Activated naive CD4-positive, alpha-beta T cell treated with anti-CD3 and anti-CD28 coated beads, Interleukin-2, amount 10 ng/mL, durations not matched to agents 7 days and 5 days (primary cell): ENCODE measurements around the gene FOXN3.

Source experiments
- CTCF ChIA-PET: fragments of 350-600 bp; sonication (Branson Sonifier 250); formaldehyde crosslinking; loops from one replicate; lab custom pipeline; 2021; ENCODE audit warnings: antibody characterized with exemption; lab: Charles Lee
- DNase-seq: peaks from one replicate; pipeline ENCODE4 v3.0.0-alpha.2; 2020
- H3K27ac Mint-ChIP-seq: one replicate; pipeline ENCODE4 v1.8.0; 2021; ENCODE audit warnings: mild to moderate bottlenecking, moderate library complexity, mixed read lengths
- H3K27me3 Mint-ChIP-seq: one replicate; pipeline ENCODE4 v1.8.0; 2021; ENCODE audit warnings: mild to moderate bottlenecking, mixed read lengths
- H3K36me3 Mint-ChIP-seq: one replicate; pipeline ENCODE4 v1.8.0; 2021; ENCODE audit warnings: mixed read lengths
- H3K4me1 Mint-ChIP-seq: one replicate; pipeline ENCODE4 v1.8.0; 2021; ENCODE audit warnings: mixed read lengths
- H3K4me3 Mint-ChIP-seq: one replicate; pipeline ENCODE4 v1.8.0; 2021; ENCODE audit warnings: mild to moderate bottlenecking, moderate library complexity, mixed read lengths
- H3K9me3 Mint-ChIP-seq: one replicate; pipeline ENCODE4 v1.8.0; 2021; ENCODE audit warnings: mixed read lengths

The FOXN3 gene

DNA sequence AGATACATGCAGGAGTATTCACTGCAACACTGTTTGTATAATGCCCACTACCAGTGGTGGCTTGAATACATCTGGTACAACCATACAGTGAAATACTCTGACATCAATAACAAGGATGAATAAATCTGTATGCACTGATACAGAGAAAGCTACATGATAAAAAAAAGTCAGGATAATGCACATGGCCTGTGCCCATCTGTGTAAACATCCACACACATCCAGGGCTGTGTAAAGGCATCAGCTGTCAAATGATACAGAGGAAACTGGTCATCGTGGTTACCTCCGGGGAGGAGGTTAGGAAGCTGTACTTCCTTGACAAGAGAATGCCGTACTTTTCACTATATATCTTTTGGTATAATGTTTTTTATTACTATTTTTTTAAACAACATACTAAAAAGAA lies 176.6 kb downstream of the FOXN3 start:
- Mint-ChIP-seq H3K4me3 (no peak overlapping the region), H3K27ac (no peak overlapping the region), H3K4me1 (peaks cover 20% of the 10 kb centered on the region), H3K27me3 (no peaks in the 10 kb centered on the region), H3K9me3 (peaks cover 4% of the 10 kb centered on the region), H3K36me3 (peaks cover 11% of the 10 kb centered on the region)
- DNase-seq: no peak
- CTCF ChIA-PET: no interaction called here

GRCh38 chr14:89239023-89239422 lies 178.0 kb downstream of the FOXN3 start:
- no peak overlapping the region for H3K27ac Mint-ChIP-seq

DNA sequence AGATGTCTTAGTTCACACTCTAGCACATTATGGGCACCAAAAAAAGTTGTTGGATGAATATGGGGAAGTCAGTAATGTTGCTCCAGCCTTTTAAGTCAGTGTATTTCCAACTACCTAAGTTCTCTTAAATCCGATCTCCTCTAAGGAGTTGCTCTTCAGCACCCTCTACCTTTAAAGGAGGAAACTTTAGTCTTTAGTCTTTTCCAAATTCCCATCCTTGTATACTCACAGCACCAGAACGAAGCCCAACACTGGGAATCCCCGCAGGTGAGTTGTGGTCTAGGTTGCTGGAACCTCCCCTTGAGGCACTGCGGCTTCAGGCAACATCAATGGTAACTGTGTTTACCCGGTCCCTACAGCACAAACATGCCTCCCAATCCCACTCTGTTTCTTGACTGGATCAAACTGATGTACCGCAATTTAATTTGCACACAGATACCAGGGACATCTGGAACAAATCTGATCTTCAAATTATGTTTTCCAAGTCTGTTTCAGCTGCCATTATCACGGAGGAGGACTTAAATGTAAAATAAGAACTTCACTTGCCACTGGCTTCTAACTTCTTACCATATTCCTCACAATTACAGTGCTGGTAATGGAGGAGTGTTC lies 179.0 kb downstream of the FOXN3 start:
- Mint-ChIP-seq H3K4me3 (no peak overlapping the region), H3K9me3 (peaks cover 6% of the 10 kb centered on the region), H3K4me1 (peaks cover 20% of the 10 kb centered on the region), H3K27me3 (no peaks in the 10 kb centered on the region), H3K27ac (no peak overlapping the region), H3K36me3 (peaks cover 20% of the 10 kb centered on the region)
- CTCF ChIA-PET: no interaction called here
- DNase-seq: no peak

More at GRCh38 chr14:89239023-89239422, 178.0 kb downstream of the FOXN3 start:
- Mint-ChIP-seq H3K9me3 (peaks cover 4% of the 10 kb centered on the region), H3K36me3 (peaks cover 15% of the 10 kb centered on the region), H3K4me3 (no peak overlapping the region), H3K4me1 (peaks cover 20% of the 10 kb centered on the region), H3K27me3 (no peaks in the 10 kb centered on the region)
- CTCF ChIA-PET: no interaction called here
- DNase-seq: no peak

DNA sequence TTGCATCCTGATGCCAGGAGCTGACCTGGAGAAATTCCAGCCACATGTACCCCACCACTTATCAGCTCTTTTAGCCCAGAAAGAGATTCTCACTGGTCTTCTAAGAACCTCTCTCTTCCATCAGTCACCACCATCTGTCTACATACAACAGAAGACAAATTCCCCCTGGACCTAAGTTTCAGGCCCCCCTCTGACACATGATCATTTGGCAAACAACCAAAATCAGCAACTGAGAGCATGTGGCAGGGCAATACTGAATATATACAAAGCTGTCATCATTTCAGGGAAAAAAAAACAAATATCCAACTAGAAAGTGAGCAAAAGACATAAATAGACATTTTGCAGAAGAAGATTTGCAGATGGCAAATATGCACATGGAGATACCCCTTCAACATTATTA lies 180.2 kb downstream of the FOXN3 start:
- Mint-ChIP-seq H3K27me3 (no peaks in the 10 kb centered on the region), H3K4me3 (no peak overlapping the region), H3K36me3 (peaks cover 20% of the 10 kb centered on the region), H3K27ac (no peak overlapping the region), H3K9me3 (peaks cover 6% of the 10 kb centered on the region), H3K4me1 (peaks cover 20% of the 10 kb centered on the region)
- CTCF ChIA-PET: no interaction called here
- DNase-seq: no peak

DNA sequence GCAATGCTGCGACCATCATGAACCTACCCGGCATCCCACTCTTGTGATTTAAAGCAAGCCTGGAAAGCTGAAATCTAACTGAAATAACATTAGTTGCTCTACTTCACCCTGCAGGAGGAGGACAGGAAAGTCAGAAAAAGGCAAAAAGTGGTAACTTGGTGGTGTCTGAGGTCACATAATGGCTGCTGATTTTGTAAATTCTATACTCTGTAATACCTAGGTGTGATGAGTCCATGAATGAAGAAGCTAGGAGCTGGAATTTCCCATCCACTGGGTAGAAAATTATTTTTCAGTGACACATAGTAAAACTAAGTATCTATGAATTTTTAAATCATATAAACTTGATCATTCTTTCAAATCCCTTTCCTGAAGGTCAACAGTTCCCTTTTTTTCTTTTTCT lies 183.8 kb downstream of the FOXN3 start:
- CTCF ChIA-PET: no interaction called here
- Mint-ChIP-seq H3K27me3 (no peaks in the 10 kb centered on the region), H3K27ac (no peak overlapping the region), H3K9me3 (peaks cover 6% of the 10 kb centered on the region), H3K4me1 (no peaks in the 10 kb centered on the region), H3K36me3 (peaks cover 25% of the 10 kb centered on the region), H3K4me3 (no peak overlapping the region)
- no peak for DNase-seq

- Mint-ChIP-seq H3K27ac (no peak overlapping the region), H3K36me3 (peaks cover 20% of the 10 kb centered on the region), H3K4me3 (no peak overlapping the region), H3K9me3 (peaks cover 6% of the 10 kb centered on the region), H3K4me1 (no peaks in the 10 kb centered on the region), H3K27me3 (no peaks in the 10 kb centered on the region)
- CTCF ChIA-PET: interaction anchor here (0.7 kb wide), 1 partner anchor 12 kb away, joined by 3 read pairs; no protein-coding TSS in a partner anchor
- DNase-seq: no peak
Observed at GRCh38 chr14:89232265-89233070, 184.6 kb downstream of the FOXN3 start.

GRCh38 chr14:89231426-89232113 lies 185.5 kb downstream of the FOXN3 start:
- H3K9me3 Mint-ChIP-seq: peaks cover 6% of the 10 kb centered on the region

DNA sequence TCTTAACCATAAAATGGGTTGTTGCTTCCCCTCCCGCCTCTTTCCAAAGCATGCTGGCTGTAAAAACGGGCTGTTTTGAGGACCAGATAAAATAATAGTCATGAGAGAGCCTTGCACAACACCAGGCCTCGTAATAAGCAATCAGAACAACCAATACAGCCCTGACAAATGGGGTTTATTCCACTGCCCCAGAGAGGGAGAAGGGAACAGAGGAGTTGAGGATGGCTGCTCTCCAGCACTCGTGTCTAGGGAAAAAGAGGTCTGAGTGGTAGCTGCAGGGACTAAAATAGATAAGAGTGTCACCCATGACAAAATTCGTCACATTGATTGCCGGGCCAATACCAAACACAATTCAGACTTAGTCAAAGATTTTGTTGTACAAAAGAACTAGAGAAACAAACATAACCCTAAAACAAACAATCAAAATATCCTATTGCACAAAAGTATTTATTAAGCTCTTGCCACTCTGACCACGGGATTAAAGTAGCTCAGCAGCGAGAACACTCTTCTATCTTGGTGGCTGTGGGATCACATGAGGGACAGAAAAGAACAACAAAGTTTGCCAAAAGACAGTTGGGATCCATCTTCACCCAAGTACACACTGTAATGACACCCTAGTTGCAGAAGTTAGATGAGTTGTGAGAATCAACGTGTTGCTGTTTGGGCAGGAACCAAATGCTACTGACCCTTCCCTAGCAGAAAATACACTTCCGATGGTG lies 188.0 kb downstream of the FOXN3 start:
- Mint-ChIP-seq H3K9me3 (peaks cover 1% of the 10 kb centered on the region), H3K27me3 (no peaks in the 10 kb centered on the region), H3K4me1 (peaks cover 5% of the 10 kb centered on the region), H3K4me3 (no peak overlapping the region), H3K27ac (no peak overlapping the region), H3K36me3 (peaks cover 18% of the 10 kb centered on the region)
- CTCF ChIA-PET: no interaction called here
- DNase-seq: no peak

More at GRCh38 chr14:89231426-89232113, 185.5 kb downstream of the FOXN3 start:
- no peaks in the 10 kb centered on the region for H3K27me3 Mint-ChIP-seq
- DNase-seq: no peak
- CTCF ChIA-PET: interaction anchor here (0.7 kb wide), 1 partner anchor 11 kb away, joined by 3 read pairs; no protein-coding TSS in a partner anchor
- peaks cover 20% of the 10 kb centered on the region for H3K36me3 Mint-ChIP-seq
- no peak overlapping the region for H3K27ac Mint-ChIP-seq
- H3K4me3 Mint-ChIP-seq: no peak overlapping the region
- H3K4me1 Mint-ChIP-seq: no peaks in the 10 kb centered on the region

- Mint-ChIP-seq H3K36me3 (peaks cover 12% of the 10 kb centered on the region), H3K27ac (no peak overlapping the region), H3K9me3 (no peaks in the 10 kb centered on the region), H3K4me3 (no peak overlapping the region), H3K27me3 (no peaks in the 10 kb centered on the region), H3K4me1 (peaks cover 5% of the 10 kb centered on the region)
- CTCF ChIA-PET: no interaction called here
- no peak for DNase-seq
Observed at GRCh38 chr14:89227496-89227836, 189.6 kb downstream of the FOXN3 start.

- Mint-ChIP-seq H3K9me3 (no peaks in the 10 kb centered on the region), H3K4me3 (no peak overlapping the region), H3K4me1 (peaks cover 8% of the 10 kb centered on the region), H3K36me3 (peaks cover 12% of the 10 kb centered on the region), H3K27me3 (no peaks in the 10 kb centered on the region), H3K27ac (no peak overlapping the region)
- CTCF ChIA-PET: interaction anchor here (0.6 kb wide), 1 partner anchor 1179 kb away, joined by 3 read pairs; no protein-coding TSS in a partner anchor
- DNase-seq: no peak
Observed at GRCh38 chr14:89226801-89227495, 190.1 kb downstream of the FOXN3 start.

- Mint-ChIP-seq H3K9me3 (no peaks in the 10 kb centered on the region), H3K27ac (no peak overlapping the region), H3K4me1 (peaks cover 18% of the 10 kb centered on the region), H3K36me3 (peaks cover 12% of the 10 kb centered on the region), H3K4me3 (no peak overlapping the region), H3K27me3 (no peaks in the 10 kb centered on the region)
- CTCF ChIA-PET: interaction anchor here (0.6 kb wide), 1 partner anchor 281 kb away, joined by 3 read pairs; no protein-coding TSS in a partner anchor
- DNase-seq: no peak
Observed at GRCh38 chr14:89225607-89226006, 191.4 kb downstream of the FOXN3 start.

GRCh38 chr14:89221109-89221810 lies 195.8 kb downstream of the FOXN3 start:
- CTCF ChIA-PET: no interaction called here
- Mint-ChIP-seq H3K4me3 (no peak overlapping the region), H3K27me3 (no peaks in the 10 kb centered on the region), H3K9me3 (no peaks in the 10 kb centered on the region), H3K36me3 (peaks cover 16% of the 10 kb centered on the region), H3K4me1 (peaks cover 18% of the 10 kb centered on the region), H3K27ac (no peak overlapping the region)
- DNase-seq: no peak

- Mint-ChIP-seq H3K36me3 (peaks cover 19% of the 10 kb centered on the region), H3K9me3 (no peaks in the 10 kb centered on the region), H3K4me3 (no peak overlapping the region), H3K27ac (no peak overlapping the region), H3K4me1 (peaks cover 13% of the 10 kb centered on the region), H3K27me3 (no peaks in the 10 kb centered on the region)
- no peak for DNase-seq
- CTCF ChIA-PET: no interaction called here
Observed at GRCh38 chr14:89219051-89219450, 198.0 kb downstream of the FOXN3 start.
